Tibial artery (tissue), 4 donors: ENCODE results near the gene NBEA.
"Not testable (repeated sequence)": the region's sequence is repeated elsewhere in the genome, so short reads cannot be mapped to it uniquely, and the experiment has no call there.

Experiments used
- DNase-seq, 2 donors: peaks; one replicate each; pipeline ENCODE4 v3.0.0-alpha.2; 2019
- H3K27ac ChIP-seq, 2 donors: fragments of 200-600 bp; sonication (generic) in 1 of 2; 1 replicate in 1 of 2; 2 replicates in 1 of 2; pipeline ENCODE4 v1.5.1; 2018 to 2019; ENCODE audit warnings: mild to moderate bottlenecking in 1 of 2
- H3K27me3 ChIP-seq, 2 donors: fragments of 200-600 bp; sonication (generic) in 1 of 2; one replicate each; pipeline versions ENCODE4 v1.5.1 to v1.6.0; 2016 to 2019
- H3K36me3 ChIP-seq, 3 donors: fragments of 200-600 bp; sonication (generic) in 2 of 3; one replicate each; pipeline ENCODE4 v1.5.1; 2016 to 2019; ENCODE audit warnings: mild to moderate bottlenecking in 2 of 3
- H3K4me1 ChIP-seq, 4 donors: fragments of 200-600 bp; sonication (generic) in 2 of 4; 1 replicate in 3 of 4; 2 replicates in 1 of 4; pipeline ENCODE4 v1.5.1; 2016 to 2019
- H3K4me3 ChIP-seq, 2 donors: fragments of 200-600 bp; sonication (generic) in 1 of 2; 1 replicate in 1 of 2; 2 replicates in 1 of 2; pipeline ENCODE4 v1.5.1; 2018 to 2019; ENCODE audit warnings: mild to moderate bottlenecking in 2 of 2
- H3K9me3 ChIP-seq, 3 donors: fragments of 200-600 bp; sonication (generic) in 1 of 3; one replicate each; pipeline ENCODE4 v1.5.1; 2016 to 2019
- CTCF ChIP-seq, 2 experiments: fragments of 200-600 bp in 1 of 2; fragments of 450-650 bp in 1 of 2; IDR thresholded peaks; one replicate each; pipeline ENCODE4 v1.5.1; 2017 to 2019; ENCODE audit warnings: antibody characterized with exemption in 2 of 2, mild to moderate bottlenecking in 1 of 2, moderate library complexity in 1 of 2
- intact Hi-C: fragments of 100-400 bp; cut with DNase I; formaldehyde crosslinking; loops from one replicate; pipeline ENCODE4 v1.15.0; 2023; ENCODE audit warnings: low total_unique reads

The NBEA gene

GRCh38 chr13:34988330-34988791, 46.3 kb downstream of the NBEA start:
- Histone ChIP-seq H3K27ac (no peak overlapping the region), H3K4me3 (no peak overlapping the region), H3K27me3 (no peaks in the 10 kb centered on the region), H3K36me3 (peaks cover 0 to 7% (median 5%) of the 10 kb centered on the region in 3 donors), H3K9me3 (peaks cover 5 to 20% (median 14%) of the 10 kb centered on the region in 3 donors), H3K4me1 (no peaks in the 10 kb centered on the region)
- intact Hi-C loops, result no loop called here
- TF ChIP-seq CTCF (IDR thresholded peaks at IDR 0.05), result no peak
- no peak for DNase-seq

- H3K27ac ChIP-seq, result no peak overlapping the region
- peaks cover 0 to 7% (median 5%) of the 10 kb centered on the region in 3 donors for H3K36me3 ChIP-seq
- intact Hi-C loops, result no loop called here
- H3K4me1 ChIP-seq, result no peaks in the 10 kb centered on the region
- H3K27me3 ChIP-seq, result no peaks in the 10 kb centered on the region
- peaks cover 5 to 20% (median 9%) of the 10 kb centered on the region in 3 donors for H3K9me3 ChIP-seq
- no peak for TF ChIP-seq CTCF (IDR thresholded peaks at IDR 0.05)
- no peak overlapping the region for H3K4me3 ChIP-seq
- no peak for DNase-seq
Measured at GRCh38 chr13:34990399-34991214, 48.5 kb downstream of the NBEA start.

- H3K36me3 ChIP-seq, result peaks cover 0 to 7% (median 5%) of the 10 kb centered on the region in 3 donors
- DNase-seq, result no peak
- TF ChIP-seq CTCF (IDR thresholded peaks at IDR 0.05), result no peak
Measured at GRCh38 chr13:34993470-34993869, 51.4 kb downstream of the NBEA start.

GRCh38 chr13:35003734-35004133, 61.7 kb downstream of the NBEA start:
- H3K27me3 ChIP-seq, H3K36me3 ChIP-seq, H3K9me3 ChIP-seq, intact Hi-C loops, H3K4me3 ChIP-seq, H3K4me1 ChIP-seq, H3K27ac ChIP-seq, DNase-seq: not testable (repeated sequence)

More at GRCh38 chr13:34993470-34993869, 51.4 kb downstream of the NBEA start:
- Histone ChIP-seq H3K9me3 (peaks cover 5 to 16% (median 9%) of the 10 kb centered on the region in 3 donors), H3K4me1 (no peaks in the 10 kb centered on the region), H3K27ac (no peak overlapping the region), H3K4me3 (no peak overlapping the region), H3K27me3 (no peaks in the 10 kb centered on the region)
- intact Hi-C loops, result no loop called here

- peaks cover 0 to 7% (median 4%) of the 10 kb centered on the region in 4 donors for H3K4me1 ChIP-seq
- H3K27ac ChIP-seq, result no peak overlapping the region
- no peaks in the 10 kb centered on the region for H3K36me3 ChIP-seq
- no peak overlapping the region for H3K4me3 ChIP-seq
- H3K27me3 ChIP-seq, result no peaks in the 10 kb centered on the region
- TF ChIP-seq CTCF (IDR thresholded peaks at IDR 0.05), result no peak
- no peaks in the 10 kb centered on the region for H3K9me3 ChIP-seq
- intact Hi-C loops, result no loop called here
- DNase-seq, result no peak
Measured at GRCh38 chr13:35005051-35005450, 63.0 kb downstream of the NBEA start.

GRCh38 chr13:35014606-35015213, 72.6 kb downstream of the NBEA start:
- no peaks in the 10 kb centered on the region for H3K36me3 ChIP-seq
- TF ChIP-seq CTCF (IDR thresholded peaks at IDR 0.05), result no peak
- DNase-seq, result no peak
- H3K9me3 ChIP-seq, result no peaks in the 10 kb centered on the region
- H3K27ac ChIP-seq, result no peak overlapping the region
- intact Hi-C loops, result no loop called here
- no peak overlapping the region for H3K4me3 ChIP-seq
- H3K4me1 ChIP-seq, result no peaks in the 10 kb centered on the region
- no peaks in the 10 kb centered on the region for H3K27me3 ChIP-seq
